Thyroid gland (tissue), 4 donors: ENCODE data around the gene ZNF778.

Experiments
- CTCF ChIP-seq, 6 experiments: fragments of 200-600 bp in 3 of 6; fragments of 450-650 bp in 3 of 6; sonication (generic) in 3 of 6; IDR thresholded peaks; one replicate each; pipeline ENCODE4 v1.5.1; 2016 to 2019; ENCODE audit warnings: antibody characterized with exemption in 6 of 6, mild to moderate bottlenecking in 2 of 6, inconsistent platforms in 1 of 6, moderate library complexity in 1 of 6
- POLR2A ChIP-seq, 2 donors: fragments of 450-650 bp; IDR thresholded peaks; one replicate each; pipeline ENCODE4 v1.6.1; 2017; ENCODE audit warnings: antibody characterized with exemption in 2 of 2, mild to moderate bottlenecking in 2 of 2, moderate library complexity in 1 of 2

- TF ChIP-seq POLR2A (IDR thresholded peaks at IDR 0.05) (no peak), CTCF (IDR thresholded peaks at IDR 0.05) (no peak)
Measured at GRCh38 chr16:89190150-89190958, 27.1 kb upstream of the ZNF778 start.
